ENCODE results near the gene HSPBP1.

The HSPBP1 gene

GRCh38 chr19:55275851-55276719 lies 3.8 kb downstream of the HSPBP1 start:
- no peak for DNase-seq (ENCODE audit: low read depth in 1 of 2, low spot score in 1 of 2)
- Histone ChIP-seq H3K27me3 (ENCODE audit: insufficient read depth, poor library complexity, severe bottlenecking) (no peaks in the 10 kb centered on the region), H3K4me3 (replicated peaks; ENCODE audit: insufficient read depth, low read length) (no peak overlapping the region), H3K27ac (replicated peaks) (no peak overlapping the region; the same call in 1 of the 2 replicates)
- TF ChIP-seq, protein P1, sequence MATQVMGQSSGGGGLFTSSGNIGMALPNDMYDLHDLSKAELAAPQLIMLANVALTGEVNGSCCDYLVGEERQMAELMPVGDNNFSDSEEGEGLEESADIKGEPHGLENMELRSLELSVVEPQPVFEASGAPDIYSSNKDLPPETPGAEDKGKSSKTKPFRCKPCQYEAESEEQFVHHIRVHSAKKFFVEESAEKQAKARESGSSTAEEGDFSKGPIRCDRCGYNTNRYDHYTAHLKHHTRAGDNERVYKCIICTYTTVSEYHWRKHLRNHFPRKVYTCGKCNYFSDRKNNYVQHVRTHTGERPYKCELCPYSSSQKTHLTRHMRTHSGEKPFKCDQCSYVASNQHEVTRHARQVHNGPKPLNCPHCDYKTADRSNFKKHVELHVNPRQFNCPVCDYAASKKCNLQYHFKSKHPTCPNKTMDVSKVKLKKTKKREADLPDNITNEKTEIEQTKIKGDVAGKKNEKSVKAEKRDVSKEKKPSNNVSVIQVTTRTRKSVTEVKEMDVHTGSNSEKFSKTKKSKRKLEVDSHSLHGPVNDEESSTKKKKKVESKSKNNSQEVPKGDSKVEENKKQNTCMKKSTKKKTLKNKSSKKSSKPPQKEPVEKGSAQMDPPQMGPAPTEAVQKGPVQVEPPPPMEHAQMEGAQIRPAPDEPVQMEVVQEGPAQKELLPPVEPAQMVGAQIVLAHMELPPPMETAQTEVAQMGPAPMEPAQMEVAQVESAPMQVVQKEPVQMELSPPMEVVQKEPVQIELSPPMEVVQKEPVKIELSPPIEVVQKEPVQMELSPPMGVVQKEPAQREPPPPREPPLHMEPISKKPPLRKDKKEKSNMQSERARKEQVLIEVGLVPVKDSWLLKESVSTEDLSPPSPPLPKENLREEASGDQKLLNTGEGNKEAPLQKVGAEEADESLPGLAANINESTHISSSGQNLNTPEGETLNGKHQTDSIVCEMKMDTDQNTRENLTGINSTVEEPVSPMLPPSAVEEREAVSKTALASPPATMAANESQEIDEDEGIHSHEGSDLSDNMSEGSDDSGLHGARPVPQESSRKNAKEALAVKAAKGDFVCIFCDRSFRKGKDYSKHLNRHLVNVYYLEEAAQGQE (IDR thresholded peaks at IDR 0.05; ENCODE audit: insufficient replicate concordance, low read depth): no peak
- TF ChIP-seq POLR2AphosphoS5 (IDR thresholded peaks at IDR 0.05; ENCODE audit: low read depth) (no peak), GABPA (IDR thresholded peaks at IDR 0.05; ENCODE audit: low read depth) (no peak), CTCF (IDR thresholded peaks at IDR 0.05; ENCODE audit: insufficient read depth, low read length) (no peak), SPI1 (IDR thresholded peaks at IDR 0.05; ENCODE audit: borderline replicate concordance, low read depth) (no peak)

GRCh38 chr19:55273978-55274707 lies 5.8 kb downstream of the HSPBP1 start:
- Histone ChIP-seq H3K4me3 (replicated peaks; ENCODE audit: insufficient read depth, low read length) (no peak overlapping the region), H3K27ac (replicated peaks) (no peak overlapping the region), H3K27me3 (ENCODE audit: insufficient read depth, poor library complexity, severe bottlenecking) (no peaks in the 10 kb centered on the region)
- no peak for TF ChIP-seq POLR2AphosphoS5 (IDR thresholded peaks at IDR 0.05; ENCODE audit: low read depth)
- no peak for TF ChIP-seq GABPA (IDR thresholded peaks at IDR 0.05; ENCODE audit: low read depth)
- TF ChIP-seq SPI1 (IDR thresholded peaks at IDR 0.05; ENCODE audit: borderline replicate concordance, low read depth): no peak
- TF ChIP-seq CTCF (IDR thresholded peaks at IDR 0.05; ENCODE audit: insufficient read depth, low read length): no peak
- TF ChIP-seq, protein P1 (IDR thresholded peaks at IDR 0.05; ENCODE audit: insufficient replicate concordance, low read depth): no peak
- DNase-seq (ENCODE audit: low read depth in 1 of 2, low spot score in 1 of 2): no peak

DNA sequence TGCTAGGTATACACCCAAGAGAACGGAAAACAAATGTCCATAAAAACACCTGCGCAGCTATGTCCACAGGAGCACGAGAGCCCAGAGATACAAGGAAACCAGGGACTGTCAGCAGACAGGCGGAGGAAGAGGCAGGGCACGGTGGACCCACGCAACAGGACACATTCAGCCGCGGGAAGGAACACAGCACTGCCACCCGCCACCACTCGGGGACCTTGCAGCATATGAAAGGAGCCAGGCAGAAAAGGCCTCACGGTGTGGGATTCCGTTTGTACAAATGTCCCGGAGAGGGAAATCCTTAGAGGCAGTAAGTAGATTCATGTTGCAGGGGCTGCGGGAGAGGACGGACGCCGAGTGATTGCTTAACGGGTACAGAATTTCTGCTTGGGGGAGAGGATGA lies 7.8 kb downstream of the HSPBP1 start:
- TF ChIP-seq GABPA (IDR thresholded peaks at IDR 0.05; ENCODE audit: low read depth) (no peak), POLR2AphosphoS5 (IDR thresholded peaks at IDR 0.05; ENCODE audit: low read depth) (no peak), SPI1 (IDR thresholded peaks at IDR 0.05; ENCODE audit: borderline replicate concordance, low read depth) (no peak), CTCF (IDR thresholded peaks at IDR 0.05; ENCODE audit: insufficient read depth, low read length) (no peak)
- TF ChIP-seq, protein P1 (IDR thresholded peaks at IDR 0.05; ENCODE audit: insufficient replicate concordance, low read depth): no peak
- H3K27ac ChIP-seq (replicated peaks): no peak overlapping the region
- DNase-seq (ENCODE audit: low read depth in 1 of 2, low spot score in 1 of 2): no peak
- H3K27me3 ChIP-seq (ENCODE audit: insufficient read depth, poor library complexity, severe bottlenecking): no peaks in the 10 kb centered on the region
- H3K4me3 ChIP-seq (replicated peaks; ENCODE audit: insufficient read depth, low read length): no peak overlapping the region

Data from HL-60 (cell line).